PFSK-1 (cell line): Measurements from ENCODE around the gene TTC39B.

Experiments
- FOXP2 ChIP-seq: optimal IDR thresholded peaks from 2 replicates; pipeline ENCODE3; 2011; ENCODE audit warnings: borderline replicate concordance, control low read depth, inconsistent platforms; ENCODE audit not compliant: insufficient read depth; ENCODE audit errors: extremely low read length, extremely low read depth
- POLR2AphosphoS5 ChIP-seq: IDR thresholded peaks from 2 replicates; pipeline ENCODE4 v1.6.1; 2012; ENCODE audit warnings: low read depth, mild to moderate bottlenecking, control low read depth, low read length, moderate library complexity
- REST ChIP-seq, 2 experiments: IDR thresholded peaks; 2 replicates each; pipeline versions ENCODE4 v1.6.1 to v1.8.0; 2011 to 2012; ENCODE audit warnings: low read depth in 2 of 2, low read length in 2 of 2, control low read depth in 1 of 2, inconsistent platforms in 1 of 2, mild to moderate bottlenecking in 1 of 2, moderate library complexity in 1 of 2; ENCODE audit not compliant: insufficient read depth in 1 of 2
- SIN3A ChIP-seq: IDR thresholded peaks from 2 replicates; pipeline ENCODE4 v1.6.1; 2012; ENCODE audit warnings: mild to moderate bottlenecking, low read length, moderate library complexity, borderline replicate concordance; ENCODE audit not compliant: insufficient read depth
- TAF1 ChIP-seq: IDR thresholded peaks from 2 replicates; pipeline ENCODE4 v1.6.1; 2012; ENCODE audit warnings: low read length, control low read depth, borderline replicate concordance; ENCODE audit not compliant: insufficient read depth

The TTC39B gene

GRCh38 chr9:15116130-15116580 lies 190.9 kb downstream of the TTC39B start:
- TF ChIP-seq POLR2AphosphoS5 (no peak), REST (IDR thresholded peaks at IDR 0.05; ENCODE audit: insufficient read depth in 1 of 2, low read depth in 2 of 2, low read length in 2 of 2) (no peak), TAF1 (no peak), FOXP2 (no peak), SIN3A (no peak)

- TF ChIP-seq REST (IDR thresholded peaks at IDR 0.05; ENCODE audit: insufficient read depth in 1 of 2, low read depth in 2 of 2, low read length in 2 of 2) (no peak), SIN3A (no peak), TAF1 (no peak), FOXP2 (no peak)
These were observed 191.3 kb downstream of the TTC39B start for GRCh38 chr9:15115702-15116101.

- TF ChIP-seq POLR2AphosphoS5 (no peak), SIN3A (no peak), REST (IDR thresholded peaks at IDR 0.05; ENCODE audit: insufficient read depth in 1 of 2, low read depth in 2 of 2, low read length in 2 of 2) (no peak), FOXP2 (no peak), TAF1 (no peak)
These were observed 192.0 kb downstream of the TTC39B start for GRCh38 chr9:15115041-15115440.
